IMR-90 (cell line): ENCODE results near the gene GALNT9. TPM values are rescaled to one million over a fixed set of nuclear protein-coding genes. Genes with fewer than 3 reads are reported as not detected.

Source experiments
- ATAC-seq: fragments of 200-7000 bp; cut with Tn5 transposase; 2 replicates; pipeline ENCODE4 v1.9.1; 2020; ENCODE audit warnings: low read depth, mild to moderate bottlenecking, moderate library complexity
- BruUV-seq: library from RNA; stranded (reverse); fragments of 400-500 nt; replicated peaks from 2 replicates; lab custom pipeline; 2021; lab: Mats Ljungman, UMichigan
- CTCF ChIA-PET: fragments of 300-600 bp; formaldehyde crosslinking; extraction: SDS; loops from one replicate; lab custom pipeline; 2021; ENCODE audit warnings: antibody characterized with exemption; lab: Yijun Ruan, JAX
- POLR2A ChIA-PET: fragments of 300-600 bp; sonication (Branson Sonifier 250); formaldehyde crosslinking; loops from one replicate; lab custom pipeline; 2022; ENCODE audit warnings: antibody characterized with exemption; ENCODE audit not compliant: unreplicated experiment; lab: Charles Lee
- DNase-seq: peaks from one replicate; pipeline ENCODE4 v3.0.0; 2013
- H2AFZ ChIP-seq: replicated peaks from 2 replicates; pipeline ENCODE3; 2013; ENCODE audit warnings: low read length, mild to moderate bottlenecking; ENCODE audit not compliant: poor library complexity
- H2AK5ac ChIP-seq: 2 replicates; pipeline ENCODE4 v1.6.1; 2013; ENCODE audit warnings: low read depth, low read length, inconsistent platforms
- H2AK9ac ChIP-seq: replicated peaks from 2 replicates; pipeline ENCODE3; 2013; ENCODE audit warnings: mild to moderate bottlenecking, low read depth, low read length, moderate library complexity; ENCODE audit not compliant: poor library complexity
- H2BK120ac ChIP-seq: 2 replicates; pipeline ENCODE4 v1.6.1; 2013; ENCODE audit warnings: low read depth, low read length, inconsistent platforms
- H2BK15ac ChIP-seq: 3 replicates; pipeline ENCODE4 v1.6.1; 2013; ENCODE audit warnings: low read depth, low read length, inconsistent platforms
- H2BK20ac ChIP-seq: 2 replicates; pipeline ENCODE4 v1.6.1; 2013; ENCODE audit warnings: low read depth, mild to moderate bottlenecking, inconsistent platforms, low read length, moderate library complexity
- H2BK5ac ChIP-seq: 2 replicates; pipeline ENCODE4 v1.6.1; 2013; ENCODE audit warnings: mild to moderate bottlenecking, low read depth, low read length, inconsistent platforms; ENCODE audit not compliant: poor library complexity, severe bottlenecking
- H3K14ac ChIP-seq: replicated peaks from 2 replicates; pipeline ENCODE4 v1.6.1; 2013; ENCODE audit warnings: low read depth, low read length, inconsistent platforms
- H3K18ac ChIP-seq: 2 replicates; pipeline ENCODE4 v1.6.1; 2013; ENCODE audit warnings: low read depth, low read length, control low read depth
- H3K23ac ChIP-seq: 2 replicates; pipeline ENCODE4 v1.6.1; 2013; ENCODE audit warnings: low read depth, low read length, inconsistent platforms
- H3K27ac ChIP-seq: 2 replicates; pipeline ENCODE4 v1.5.1; 2013; ENCODE audit warnings: mild to moderate bottlenecking, control low read depth, low read length; ENCODE audit not compliant: insufficient read depth
- H3K27me3 ChIP-seq: 2 replicates; pipeline ENCODE4 v1.6.1; 2013; ENCODE audit warnings: low read length; ENCODE audit not compliant: control insufficient read depth, insufficient read depth
- H3K36me3 ChIP-seq: 2 replicates; pipeline ENCODE4 v1.6.1; 2013; ENCODE audit warnings: low read length, mixed read lengths; ENCODE audit not compliant: control insufficient read depth, insufficient read depth
- H3K4ac ChIP-seq: 2 replicates; pipeline ENCODE4 v1.6.1; 2013; ENCODE audit warnings: low read depth, low read length, inconsistent platforms
- H3K4me1 ChIP-seq: 2 replicates; pipeline ENCODE4 v1.6.1; 2013; ENCODE audit warnings: low read length, mixed read lengths; ENCODE audit not compliant: control insufficient read depth, insufficient read depth
- H3K4me2 ChIP-seq: 2 replicates; pipeline ENCODE4 v1.6.1; 2013; ENCODE audit warnings: low read depth, mild to moderate bottlenecking, control low read depth, low read length, moderate library complexity
- H3K4me3 ChIP-seq: 2 replicates; pipeline ENCODE4 v1.5.1; 2013; ENCODE audit warnings: low read depth, mild to moderate bottlenecking, control low read depth, low read length, moderate library complexity; ENCODE audit not compliant: insufficient read depth
- H3K56ac ChIP-seq: 2 replicates; pipeline ENCODE4 v1.6.1; 2013; ENCODE audit warnings: low read length, inconsistent platforms; ENCODE audit not compliant: insufficient read depth; ENCODE audit errors: extremely low read depth
- H3K79me1 ChIP-seq, 2 experiments: 2 replicates each; pipeline ENCODE4 v1.6.1; 2013; ENCODE audit warnings: low read length in 2 of 2, inconsistent platforms in 1 of 2, low read depth in 1 of 2
- H3K9ac ChIP-seq: 2 replicates; pipeline ENCODE4 v1.6.1; 2013; ENCODE audit warnings: low read depth, low read length, control low read depth
- H3K9me1 ChIP-seq: 2 replicates; pipeline ENCODE4 v1.6.1; 2013; ENCODE audit warnings: low read length, inconsistent platforms; ENCODE audit not compliant: insufficient read depth
- H3K9me3 ChIP-seq: 2 replicates; pipeline ENCODE4 v1.6.1; 2013; ENCODE audit warnings: low read length; ENCODE audit not compliant: control insufficient read depth, insufficient read depth
- H4K20me1 ChIP-seq: 2 replicates; pipeline ENCODE4 v1.6.1; 2013; ENCODE audit warnings: low read length, inconsistent platforms; ENCODE audit not compliant: insufficient read depth
- H4K5ac ChIP-seq: 2 replicates; pipeline ENCODE4 v1.6.1; 2013; ENCODE audit warnings: mild to moderate bottlenecking, low read depth, low read length, control low read depth
- H4K8ac ChIP-seq, 2 experiments: 2 replicates each; pipeline ENCODE4 v1.6.1; 2013; ENCODE audit warnings: low read depth in 2 of 2, low read length in 2 of 2, control low read depth in 1 of 2, inconsistent platforms in 1 of 2
- H4K91ac ChIP-seq: 2 replicates; pipeline ENCODE4 v1.6.1; 2013; ENCODE audit warnings: low read depth, low read length, inconsistent platforms; ENCODE audit not compliant: insufficient read depth
- BHLHE40 ChIP-seq: fragments of 150-350 bp; IDR thresholded peaks from 2 replicates; pipeline ENCODE4 v1.6.1; 2016; ENCODE audit warnings: mild to moderate bottlenecking, low read depth, low read length
- CEBPB ChIP-seq: IDR thresholded peaks from 2 replicates; pipeline ENCODE4 v1.6.1; 2012; ENCODE audit warnings: low read depth, low read length, improper control_type of control experiment
- FOS ChIP-seq: fragments of 150-350 bp; IDR thresholded peaks from 2 replicates; pipeline ENCODE4 v1.6.1; 2016; ENCODE audit warnings: low read depth, low read length
- MXI1 ChIP-seq: IDR thresholded peaks from 2 replicates; pipeline ENCODE4 v1.6.1; 2012; ENCODE audit warnings: low read depth, mild to moderate bottlenecking, low read length, moderate library complexity, borderline replicate concordance
- NFE2L2 ChIP-seq: fragments of 150-350 bp; IDR thresholded peaks from 2 replicates; pipeline ENCODE4 v1.6.1; 2016; ENCODE audit warnings: low read depth, mild to moderate bottlenecking, low read length
- RAD21 ChIP-seq: IDR thresholded peaks from 2 replicates; pipeline ENCODE4 v1.6.1; 2012; ENCODE audit warnings: low read length, improper control_type of control experiment
- RCOR1 ChIP-seq: IDR thresholded peaks from 2 replicates; pipeline ENCODE4 v1.6.1; 2012; ENCODE audit warnings: mild to moderate bottlenecking, low read length, improper control_type of control experiment; ENCODE audit not compliant: insufficient replicate concordance
- WGBS, 2 experiments: methylation state at CpG; one replicate each; pipeline versions ENCODE4 v1.1.5 to v1.1.7; 2013; ENCODE audit warnings: missing lambda C conversion rate in 2 of 2; ENCODE audit not compliant: insufficient read length in 1 of 2; ENCODE audit errors: extremely low coverage in 2 of 2; 5-methylcytosine and 5-hydroxymethylcytosine counted together
- dilution Hi-C: fragments of 300-500 bp; cut with HindIII; formaldehyde crosslinking; loops from one replicate; pipeline ENCODE4 v1.14.3; 2018; ENCODE audit warnings: low sequenced_read_pairs; ENCODE audit not compliant: unreplicated experiment
- in situ Hi-C: fragments of 300-500 bp; cut with MboI; formaldehyde crosslinking; loops from 3 replicates; pipeline ENCODE4 v1.14.3; 2019; ENCODE audit warnings: low sequenced_read_pairs, inconsistent platforms, mixed read lengths
- intact Hi-C: fragments of 100-400 bp; cut with micrococcal nuclease; formaldehyde crosslinking; loops from 2 replicates; pipeline ENCODE4 v1.10.0; 2022
- polyA plus RNA-seq, 3 experiments: library from polyadenylated mRNA; depleted of rRNA; stranded (reverse); fragments of >200 nt; gene quantifications; 2 replicates each; pipeline ENCODE4 v1.2.3, GENCODE V29; 2012; ENCODE audit warnings: low replicate concordance in 1 of 3
- total RNA-seq: library from RNA; depleted of rRNA; stranded (reverse); fragments of >200 nt; gene quantifications from 2 replicates; pipeline ENCODE4 v1.2.3, GENCODE V29; 2012
- TF ChIP-seq, protein P1 (sequence below): conservative IDR thresholded peaks from 2 replicates; pipeline ENCODE4 v1.5.1; 2012; ENCODE audit warnings: mild to moderate bottlenecking, low read depth, low read length, improper control_type of control experiment
- TF ChIP-seq, protein P2 (sequence below): fragments of 150-350 bp; IDR thresholded peaks from 2 replicates; pipeline ENCODE4 v1.6.1; 2017; ENCODE audit warnings: mild to moderate bottlenecking, antibody characterized with exemption, low read length, low read depth

GALNT9 gene
- total and polyA plus RNA-seq, 2 of the 4 experiments (the other 2 are of a cell fraction), result under 0.01 to 0.12 TPM

DNA sequence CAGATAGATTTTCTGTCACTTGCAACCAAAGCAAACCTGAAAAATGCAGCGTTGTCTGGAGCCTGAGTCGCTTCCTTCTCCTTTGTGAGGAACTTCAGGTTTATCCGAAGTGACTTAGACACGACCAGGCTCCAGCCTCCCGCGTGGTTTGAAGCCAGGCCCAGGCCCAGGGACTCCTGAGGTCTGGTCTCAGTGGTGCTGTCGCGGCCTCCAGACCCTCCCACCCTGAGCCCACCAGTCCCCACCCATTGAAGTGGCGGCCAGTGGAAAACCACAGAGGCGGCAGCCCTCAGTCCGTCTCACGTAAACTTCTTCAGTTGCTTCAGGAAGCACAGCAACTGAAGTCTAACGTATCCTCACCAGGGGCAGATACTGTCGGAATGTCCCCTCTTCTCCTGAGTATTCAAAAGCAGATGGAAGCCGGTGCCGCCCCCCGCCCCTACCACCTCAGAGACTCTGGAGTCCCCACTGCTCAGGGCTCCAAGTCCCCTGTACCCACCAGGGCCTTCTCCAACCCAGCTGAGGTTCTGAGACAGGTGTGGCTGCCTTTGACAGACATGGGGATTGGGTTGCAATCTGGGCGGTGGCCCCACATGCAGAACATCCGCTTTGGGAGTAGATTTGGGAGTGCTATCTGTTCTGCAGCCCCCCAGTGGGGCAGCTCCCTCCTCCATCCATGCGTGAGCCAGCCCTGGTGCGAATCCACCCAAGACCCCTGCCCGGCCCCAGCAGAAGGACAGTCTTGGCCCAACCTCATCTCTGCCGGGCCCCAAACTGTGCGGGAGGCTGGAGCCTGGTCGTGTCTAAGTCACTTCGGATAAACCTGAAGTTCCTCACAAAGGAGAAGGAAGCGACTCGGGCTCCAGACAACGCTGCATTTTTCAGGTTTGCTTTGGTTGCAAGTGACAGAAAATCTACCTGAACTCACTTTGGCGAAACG, 26.6 kb upstream of the GALNT9 start:
- intact Hi-C loops, result no loop called here
- POLR2A ChIA-PET, result no interaction called here
- dilution Hi-C loops, result no loop called here

More for the DNA sequence above, 26.6 kb upstream of the GALNT9 start:
- Histone ChIP-seq H4K8ac (no peak overlapping the region), H3K4me3 (no peak overlapping the region), H4K5ac (no peak overlapping the region), H3K4ac (no peak overlapping the region), H3K14ac (no peak overlapping the region), H4K20me1 (no peaks in the 10 kb centered on the region), H3K27ac (no peak overlapping the region), H3K36me3 (no peaks in the 10 kb centered on the region), H3K9me1 (no peaks in the 10 kb centered on the region), H2BK20ac (no peak overlapping the region), H2AFZ (no peak overlapping the region), H2AK5ac (no peak overlapping the region), H3K27me3 (no peaks in the 10 kb centered on the region), H3K23ac (no peak overlapping the region), H3K9ac (no peak overlapping the region), H3K18ac (no peak overlapping the region), H4K91ac (no peak overlapping the region), H3K4me2 (no peak overlapping the region), H2BK15ac (no peak overlapping the region), H2AK9ac (no peak overlapping the region), H2BK5ac (no peak overlapping the region), H2BK120ac (no peak overlapping the region), H3K4me1 (no peaks in the 10 kb centered on the region), H3K79me1 (no peaks in the 10 kb centered on the region), H3K56ac (no peak overlapping the region), H3K9me3 (peaks cover 33% of the 10 kb centered on the region)
- TF ChIP-seq MXI1 (no peak), NFE2L2 (no peak), RCOR1 (no peak), BHLHE40 (no peak), RAD21 (no peak), CEBPB (no peak), FOS (no peak)
- TF ChIP-seq, protein P1, sequence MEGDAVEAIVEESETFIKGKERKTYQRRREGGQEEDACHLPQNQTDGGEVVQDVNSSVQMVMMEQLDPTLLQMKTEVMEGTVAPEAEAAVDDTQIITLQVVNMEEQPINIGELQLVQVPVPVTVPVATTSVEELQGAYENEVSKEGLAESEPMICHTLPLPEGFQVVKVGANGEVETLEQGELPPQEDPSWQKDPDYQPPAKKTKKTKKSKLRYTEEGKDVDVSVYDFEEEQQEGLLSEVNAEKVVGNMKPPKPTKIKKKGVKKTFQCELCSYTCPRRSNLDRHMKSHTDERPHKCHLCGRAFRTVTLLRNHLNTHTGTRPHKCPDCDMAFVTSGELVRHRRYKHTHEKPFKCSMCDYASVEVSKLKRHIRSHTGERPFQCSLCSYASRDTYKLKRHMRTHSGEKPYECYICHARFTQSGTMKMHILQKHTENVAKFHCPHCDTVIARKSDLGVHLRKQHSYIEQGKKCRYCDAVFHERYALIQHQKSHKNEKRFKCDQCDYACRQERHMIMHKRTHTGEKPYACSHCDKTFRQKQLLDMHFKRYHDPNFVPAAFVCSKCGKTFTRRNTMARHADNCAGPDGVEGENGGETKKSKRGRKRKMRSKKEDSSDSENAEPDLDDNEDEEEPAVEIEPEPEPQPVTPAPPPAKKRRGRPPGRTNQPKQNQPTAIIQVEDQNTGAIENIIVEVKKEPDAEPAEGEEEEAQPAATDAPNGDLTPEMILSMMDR, result no peak
- TF ChIP-seq, protein P2, sequence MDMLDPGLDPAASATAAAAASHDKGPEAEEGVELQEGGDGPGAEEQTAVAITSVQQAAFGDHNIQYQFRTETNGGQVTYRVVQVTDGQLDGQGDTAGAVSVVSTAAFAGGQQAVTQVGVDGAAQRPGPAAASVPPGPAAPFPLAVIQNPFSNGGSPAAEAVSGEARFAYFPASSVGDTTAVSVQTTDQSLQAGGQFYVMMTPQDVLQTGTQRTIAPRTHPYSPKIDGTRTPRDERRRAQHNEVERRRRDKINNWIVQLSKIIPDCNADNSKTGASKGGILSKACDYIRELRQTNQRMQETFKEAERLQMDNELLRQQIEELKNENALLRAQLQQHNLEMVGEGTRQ, result no peak
- CTCF ChIA-PET, result no interaction called here
- in situ Hi-C loops, result no loop called here
- no peak for DNase-seq
- 71% methylated on average over 12 of the region's 31 CpGs; no CpG with 5 or more reads in 1 of the 2 experiments for WGBS, 2 experiments
- ATAC-seq, result no peak
- BruUV-seq, result no TSS peak
